HG03558 (cell line): ENCODE measurements around the gene FTSJ1.
"Not testable (repeated sequence)": the region's sequence is repeated elsewhere in the genome, so short reads cannot be mapped to it uniquely, and the experiment has no call there.

Experiments used
- ATAC-seq: cut with Tn5 transposase; IDR thresholded peaks from one replicate; pipeline ENCODE4 v1.9.1; 2021; ENCODE audit warnings: moderate number of reproducible peaks; ENCODE audit not compliant: unreplicated experiment; ENCODE audit errors: extremely low read depth

The FTSJ1 gene

DNA sequence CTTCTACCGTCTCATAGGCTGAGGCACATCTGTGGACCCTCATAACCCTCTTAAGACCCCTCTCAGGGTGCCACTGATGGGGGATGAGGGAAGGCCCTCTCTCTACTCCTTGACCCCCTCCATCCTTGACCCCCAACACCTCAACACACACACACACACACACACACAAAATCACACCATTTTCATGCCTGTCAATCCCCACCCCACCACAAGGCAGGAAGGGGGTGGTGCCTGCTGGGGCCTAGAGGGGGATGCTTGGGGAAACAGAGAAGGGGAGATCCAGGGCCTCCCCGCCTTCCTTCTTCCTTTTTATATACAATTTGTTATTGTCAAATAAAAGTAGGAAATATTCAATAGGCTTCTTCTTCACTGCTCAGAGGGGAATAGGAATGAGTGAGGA, 44.5 kb downstream of the FTSJ1 start:
- no peak for ATAC-seq

GRCh38 chrX:48520976-48521352, 45.0 kb downstream of the FTSJ1 start:
- no peak for ATAC-seq

GRCh38 chrX:48521353-48522243, 45.6 kb downstream of the FTSJ1 start, which contains the start of gene EBP:
Gene EBP, plus strand, starts transcription at chrX:48521808. Its CDS starts 1,964 bp downstream, at chrX:48523772.
- peak; percentile 91 for ATAC-seq

GRCh38 chrX:48522291-48522690, 46.3 kb downstream of the FTSJ1 start:
- ATAC-seq = no peak

DNA sequence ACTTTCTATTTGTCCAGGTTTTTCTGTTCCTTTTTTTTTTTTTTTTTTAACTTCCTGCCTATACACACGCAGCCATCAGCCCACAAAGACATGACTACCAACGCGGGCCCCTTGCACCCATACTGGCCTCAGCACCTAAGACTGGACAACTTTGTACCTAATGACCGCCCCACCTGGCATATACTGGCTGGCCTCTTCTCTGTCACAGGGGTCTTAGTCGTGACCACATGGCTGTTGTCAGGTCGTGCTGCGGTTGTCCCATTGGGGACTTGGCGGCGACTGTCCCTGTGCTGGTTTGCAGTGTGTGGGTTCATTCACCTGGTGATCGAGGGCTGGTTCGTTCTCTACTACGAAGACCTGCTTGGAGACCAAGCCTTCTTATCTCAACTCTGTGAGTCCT, 47.7 kb downstream of the FTSJ1 start:
- no peak for ATAC-seq

GRCh38 chrX:48525853-48526252, 49.9 kb downstream of the FTSJ1 start:
- ATAC-seq = not testable (repeated sequence)

DNA sequence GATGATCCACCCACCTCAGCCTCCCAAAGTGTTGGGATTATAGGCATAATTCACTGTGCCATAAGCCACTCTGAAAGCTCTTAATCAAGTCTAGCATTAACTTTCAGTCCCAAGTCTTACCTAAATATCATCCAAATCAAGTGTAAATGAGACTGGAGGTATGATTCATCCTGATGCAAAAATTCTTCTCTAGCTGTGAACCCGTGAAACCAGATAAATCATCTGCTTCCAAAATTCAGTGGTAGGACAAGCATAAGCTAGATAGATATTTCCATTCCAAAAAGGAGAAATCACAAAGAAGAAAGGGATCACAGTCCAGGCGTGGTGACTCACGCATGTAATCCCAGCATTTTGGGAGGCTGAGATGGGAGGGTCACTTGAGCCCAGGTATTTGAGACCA, 54.7 kb downstream of the FTSJ1 start:
- no peak for ATAC-seq

- no peak for ATAC-seq
Observed at GRCh38 chrX:48531358-48531959, 55.5 kb downstream of the FTSJ1 start.

GRCh38 chrX:48532161-48532560, 56.2 kb downstream of the FTSJ1 start:
- no peak for ATAC-seq

GRCh38 chrX:48533165-48533564, 57.2 kb downstream of the FTSJ1 start:
- ATAC-seq = no peak
